Activated T-cell treated with anti-CD3 and anti-CD28 coated beads for 48 hours (primary cell): Measurements from ENCODE around the gene ERFE.

ENCODE experiments used
- DNase-seq: peaks from one replicate; pipeline ENCODE4 v3.0.0-alpha.2; 2020; ENCODE audit warnings: low read depth

The ERFE gene

GRCh38 chr2:238139196-238140039 is 19.4 kb upstream of the ERFE start:
- DNase-seq = peak; percentile 33

GRCh38 chr2:238140040-238140439 is 18.7 kb upstream of the ERFE start:
- DNase-seq = no peak

- DNase-seq = no peak
Measured at GRCh38 chr2:238140721-238141540, 17.8 kb upstream of the ERFE start.

- no peak for DNase-seq
Measured at GRCh38 chr2:238141541-238142318, 17.0 kb upstream of the ERFE start.

GRCh38 chr2:238142382-238143205 is 16.2 kb upstream of the ERFE start:
- DNase-seq = no peak

- DNase-seq = peak; percentile 17
Measured at GRCh38 chr2:238143239-238143951, 15.4 kb upstream of the ERFE start.

GRCh38 chr2:238144262-238144661 is 14.5 kb upstream of the ERFE start:
- DNase-seq = no peak

GRCh38 chr2:238145046-238145445 is 13.7 kb upstream of the ERFE start:
- no peak for DNase-seq

GRCh38 chr2:238145851-238146250 is 12.9 kb upstream of the ERFE start:
- no peak for DNase-seq

GRCh38 chr2:238146884-238147544 is 11.8 kb upstream of the ERFE start:
- no peak for DNase-seq

- DNase-seq = no peak
Measured at GRCh38 chr2:238148981-238149380, 9.8 kb upstream of the ERFE start.

GRCh38 chr2:238149841-238150572 is 8.8 kb upstream of the ERFE start:
- no peak for DNase-seq

GRCh38 chr2:238150686-238151085 is 8.1 kb upstream of the ERFE start:
- no peak for DNase-seq

- no peak for DNase-seq
Measured at GRCh38 chr2:238151205-238151604, 7.6 kb upstream of the ERFE start.

GRCh38 chr2:238151628-238152235 is 7.0 kb upstream of the ERFE start:
- no peak for DNase-seq

GRCh38 chr2:238152771-238153688 is 5.7 kb upstream of the ERFE start:
- DNase-seq = no peak

- no peak for DNase-seq
Measured at GRCh38 chr2:238154570-238154969, 4.2 kb upstream of the ERFE start.
